Measurements from ENCODE around the gene HNRNPL.

GRCh38 chr19:38862321-38863059 is 12.7 kb upstream of the HNRNPL start:
- no peak for TF ChIP-seq POLR2AphosphoS5 (IDR thresholded peaks at IDR 0.05; ENCODE audit: borderline replicate concordance, low read depth, low read length)
- no peak for TF ChIP-seq EZH2 (IDR thresholded peaks at IDR 0.05)
